HG02981 (cell line): Measurements from ENCODE around the gene COPB2.

ENCODE experiments used
- ATAC-seq: cut with Tn5 transposase; IDR thresholded peaks from one replicate; pipeline ENCODE4 v1.9.1; 2021; ENCODE audit warnings: mild to moderate bottlenecking, moderate library complexity; ENCODE audit not compliant: unreplicated experiment

Gene COPB2

DNA sequence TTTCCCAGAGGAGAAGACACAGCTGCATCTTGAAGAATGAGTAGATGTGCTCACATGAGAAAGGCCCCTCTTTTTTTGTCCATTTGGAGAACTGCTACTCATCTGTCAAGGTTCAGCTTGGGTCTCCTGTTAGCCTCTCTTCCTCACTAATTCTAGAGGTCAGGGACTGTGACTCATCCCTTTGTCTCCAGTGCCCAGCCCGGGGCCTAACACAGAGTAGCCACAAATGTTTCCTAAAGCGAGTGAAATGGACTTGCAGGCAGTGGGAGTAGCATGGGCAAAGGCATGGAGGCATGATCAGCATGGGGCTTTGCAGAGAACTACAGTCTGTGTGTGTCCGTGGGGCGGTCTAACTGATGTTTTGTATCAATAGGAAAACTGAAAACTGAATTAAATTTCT, 79.6 kb downstream of the COPB2 start:
- no peak for ATAC-seq

DNA sequence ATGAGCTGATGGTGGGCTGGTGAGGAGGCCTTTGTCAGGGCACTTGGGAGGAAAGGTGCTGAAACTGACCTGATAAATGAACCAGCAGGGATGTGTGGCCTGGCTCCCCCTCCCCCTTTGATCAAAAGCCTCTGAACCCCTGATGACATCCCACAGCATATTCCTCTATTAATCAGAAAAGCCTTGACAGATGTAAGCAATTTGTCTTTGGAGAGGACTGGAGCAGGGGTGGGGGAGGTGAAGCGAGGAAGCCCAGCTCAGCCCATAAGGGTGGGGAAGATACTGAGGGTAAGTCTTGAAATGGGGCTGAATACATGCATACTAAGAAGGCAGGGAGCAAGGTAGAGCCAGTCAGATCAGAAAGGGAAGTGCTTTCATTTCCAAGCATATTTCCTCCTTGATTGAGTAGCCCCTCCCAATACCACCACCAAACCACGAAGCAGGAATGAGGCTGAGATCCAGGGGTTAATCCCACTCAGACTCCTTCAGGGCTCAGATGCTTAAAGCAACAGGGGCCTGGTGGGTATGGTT, 80.3 kb downstream of the COPB2 start:
- no peak for ATAC-seq

DNA sequence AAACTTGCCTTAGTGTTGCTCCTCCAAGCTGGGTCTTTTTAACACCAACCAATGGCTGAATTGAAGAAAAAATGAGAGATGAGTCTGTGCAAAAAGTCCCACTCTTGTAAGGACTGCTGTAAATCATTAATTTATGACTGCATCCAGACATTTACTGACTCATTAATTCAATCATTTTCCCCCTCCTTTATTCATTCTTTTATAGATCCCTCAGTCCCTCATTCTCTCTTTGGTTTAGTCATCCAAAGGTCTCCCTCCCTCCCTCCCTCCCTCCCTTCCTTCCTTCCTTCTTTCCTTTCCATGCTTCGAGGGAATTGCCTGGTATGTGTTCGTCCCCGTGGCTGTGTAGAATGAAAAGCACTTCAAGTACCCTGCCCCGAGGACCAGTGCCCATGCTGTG, 80.9 kb downstream of the COPB2 start:
- ATAC-seq: no peak

- ATAC-seq: no peak
These were observed 81.6 kb downstream of the COPB2 start for GRCh38 chr3:139307601-139308555.
